Nucleus accumbens (tissue), 56 donors: Measurements from ENCODE around the gene TRAPPC8.
"Not testable (repeated sequence)": the region's sequence is repeated elsewhere in the genome, so short reads cannot be mapped to it uniquely, and the experiment has no call there.

ENCODE experiments used
- DNase-seq, 56 donors: peaks; one replicate each; lab custom pipeline; 2025; lab: John Stamatoyannopoulos, UW

The TRAPPC8 gene, protein sequence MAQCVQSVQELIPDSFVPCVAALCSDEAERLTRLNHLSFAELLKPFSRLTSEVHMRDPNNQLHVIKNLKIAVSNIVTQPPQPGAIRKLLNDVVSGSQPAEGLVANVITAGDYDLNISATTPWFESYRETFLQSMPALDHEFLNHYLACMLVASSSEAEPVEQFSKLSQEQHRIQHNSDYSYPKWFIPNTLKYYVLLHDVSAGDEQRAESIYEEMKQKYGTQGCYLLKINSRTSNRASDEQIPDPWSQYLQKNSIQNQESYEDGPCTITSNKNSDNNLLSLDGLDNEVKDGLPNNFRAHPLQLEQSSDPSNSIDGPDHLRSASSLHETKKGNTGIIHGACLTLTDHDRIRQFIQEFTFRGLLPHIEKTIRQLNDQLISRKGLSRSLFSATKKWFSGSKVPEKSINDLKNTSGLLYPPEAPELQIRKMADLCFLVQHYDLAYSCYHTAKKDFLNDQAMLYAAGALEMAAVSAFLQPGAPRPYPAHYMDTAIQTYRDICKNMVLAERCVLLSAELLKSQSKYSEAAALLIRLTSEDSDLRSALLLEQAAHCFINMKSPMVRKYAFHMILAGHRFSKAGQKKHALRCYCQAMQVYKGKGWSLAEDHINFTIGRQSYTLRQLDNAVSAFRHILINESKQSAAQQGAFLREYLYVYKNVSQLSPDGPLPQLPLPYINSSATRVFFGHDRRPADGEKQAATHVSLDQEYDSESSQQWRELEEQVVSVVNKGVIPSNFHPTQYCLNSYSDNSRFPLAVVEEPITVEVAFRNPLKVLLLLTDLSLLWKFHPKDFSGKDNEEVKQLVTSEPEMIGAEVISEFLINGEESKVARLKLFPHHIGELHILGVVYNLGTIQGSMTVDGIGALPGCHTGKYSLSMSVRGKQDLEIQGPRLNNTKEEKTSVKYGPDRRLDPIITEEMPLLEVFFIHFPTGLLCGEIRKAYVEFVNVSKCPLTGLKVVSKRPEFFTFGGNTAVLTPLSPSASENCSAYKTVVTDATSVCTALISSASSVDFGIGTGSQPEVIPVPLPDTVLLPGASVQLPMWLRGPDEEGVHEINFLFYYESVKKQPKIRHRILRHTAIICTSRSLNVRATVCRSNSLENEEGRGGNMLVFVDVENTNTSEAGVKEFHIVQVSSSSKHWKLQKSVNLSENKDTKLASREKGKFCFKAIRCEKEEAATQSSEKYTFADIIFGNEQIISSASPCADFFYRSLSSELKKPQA (N-terminal part only)

DNA sequence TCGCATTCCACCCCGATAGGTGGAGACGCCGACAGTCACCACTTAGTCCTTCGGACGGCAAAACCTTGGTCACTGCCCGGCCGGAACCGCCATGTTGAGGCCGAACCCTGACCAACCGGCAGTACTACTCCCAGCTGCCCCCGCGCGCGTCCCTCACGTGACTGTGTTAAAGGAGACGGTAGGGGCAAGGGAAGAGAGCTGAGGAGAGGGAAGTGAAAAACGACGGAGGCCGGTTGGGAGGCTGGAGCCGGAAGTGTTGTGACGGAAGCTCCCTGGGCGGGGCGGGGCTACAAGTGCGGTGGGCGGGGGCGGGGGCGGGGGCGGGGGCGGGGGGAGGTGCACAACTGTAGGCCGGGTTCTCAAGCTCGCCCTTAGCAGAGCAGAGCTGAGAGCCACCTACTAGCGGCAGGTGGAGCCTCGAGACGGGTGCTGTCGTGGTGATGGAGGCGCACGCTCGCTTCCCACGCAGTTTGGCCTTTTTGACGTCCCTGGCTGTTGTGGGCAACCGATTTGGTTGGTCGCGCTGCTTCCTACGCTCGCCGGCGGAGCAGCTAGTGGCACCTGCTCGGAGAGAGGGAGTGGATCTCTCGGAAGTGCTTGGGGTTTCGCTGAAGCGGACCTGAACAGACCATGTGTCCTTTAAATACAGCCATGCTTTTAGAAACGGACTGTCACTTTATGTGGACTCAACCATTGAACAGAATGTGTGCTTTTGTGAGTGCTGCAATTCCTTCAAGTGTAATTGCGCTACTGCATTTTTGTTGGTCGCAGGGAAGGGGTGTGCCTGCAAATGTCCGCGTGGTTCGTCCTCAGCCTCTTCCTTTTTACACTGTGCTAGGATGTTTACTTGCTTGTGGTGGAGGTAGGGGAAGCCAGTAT, at the start of gene TRAPPC8:
TSS of gene TRAPPC8 (minus strand) at position 130 of the 879 bp plus-strand sequence. CDS start 364 bp downstream, outside the sequence.
- peak; percentile 79 to 99 (median 97) for DNase-seq

DNA sequence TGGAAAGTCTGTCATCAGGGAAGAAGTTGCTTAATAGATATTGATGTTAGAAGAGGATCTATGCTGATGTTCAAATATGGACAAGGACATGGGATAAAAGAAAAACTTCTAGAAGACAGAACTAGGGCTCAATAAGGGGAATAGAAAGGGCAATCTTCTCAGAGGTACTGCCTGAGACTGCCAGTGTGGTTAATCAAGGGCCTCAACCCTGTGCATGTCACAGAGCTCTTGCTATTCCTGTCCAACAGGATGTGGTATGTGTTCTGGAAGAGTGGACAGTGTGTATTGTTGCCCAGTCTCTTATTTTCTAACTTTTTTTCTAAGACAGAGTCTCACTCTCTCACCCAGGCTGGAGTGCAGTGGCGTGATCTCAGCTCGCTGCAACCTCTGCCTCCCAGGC, 47.9 kb upstream of the TRAPPC8 start:
- peak in 1 of 56 donors; percentile 4 for DNase-seq

DNA sequence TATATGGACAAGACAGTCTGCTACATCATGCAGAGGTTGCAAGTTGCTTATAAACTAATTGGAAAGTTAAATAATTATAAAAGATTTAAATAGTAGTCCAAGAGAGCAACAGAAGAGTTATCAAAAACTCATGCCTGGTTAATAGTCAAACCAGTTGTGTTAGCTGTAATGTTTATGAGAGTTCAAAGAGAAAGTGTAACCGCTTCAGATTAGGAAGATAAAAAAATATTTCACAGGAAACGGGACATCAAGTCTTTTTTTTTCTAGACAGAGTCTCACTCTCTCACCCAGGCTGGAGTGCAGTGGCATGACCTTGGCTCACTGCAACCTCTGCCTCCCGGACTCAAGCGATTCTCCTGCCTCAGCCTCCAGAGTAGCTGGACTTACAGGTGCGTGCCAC, 41.0 kb upstream of the TRAPPC8 start:
- DNase-seq = no peak

DNA sequence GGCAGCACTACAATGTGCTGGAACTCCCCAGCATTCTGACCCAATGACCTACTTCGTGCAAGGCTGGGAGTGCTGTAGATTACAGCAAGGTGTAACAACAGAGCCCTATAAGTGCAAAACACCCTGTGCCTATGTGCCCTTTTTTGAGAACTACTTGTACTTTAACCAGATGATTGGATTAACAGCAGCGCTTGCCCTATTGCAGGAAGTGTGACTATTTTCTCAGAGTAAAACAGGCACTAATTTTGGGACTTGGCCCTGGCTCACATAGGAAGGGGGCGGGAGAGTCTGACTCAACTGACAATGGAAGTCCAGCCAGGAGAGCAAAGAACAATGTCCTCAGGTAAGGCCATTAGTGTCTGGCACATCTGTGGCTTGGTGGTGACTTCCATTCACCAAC, 40.1 kb upstream of the TRAPPC8 start:
- DNase-seq = no peak

DNA sequence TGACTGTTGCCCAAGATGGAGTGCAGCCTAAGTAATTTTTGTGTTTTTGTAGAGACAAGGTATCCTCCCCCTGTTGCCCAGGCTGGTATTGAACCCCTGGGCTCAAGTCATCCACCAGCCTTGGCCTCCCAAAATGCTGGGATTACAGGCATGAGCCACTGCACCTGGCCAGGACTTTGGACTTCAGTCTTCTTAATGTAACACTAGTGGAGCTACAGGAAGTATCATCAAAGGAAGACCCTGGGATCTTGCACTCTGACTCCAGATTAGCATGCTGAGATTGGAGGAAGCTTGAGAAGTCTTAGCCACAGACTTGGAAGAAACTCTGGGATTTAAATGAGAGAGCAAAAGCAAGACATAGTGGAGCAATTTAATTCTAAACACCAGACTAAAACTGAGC, 37.9 kb upstream of the TRAPPC8 start:
- no peak for DNase-seq

DNA sequence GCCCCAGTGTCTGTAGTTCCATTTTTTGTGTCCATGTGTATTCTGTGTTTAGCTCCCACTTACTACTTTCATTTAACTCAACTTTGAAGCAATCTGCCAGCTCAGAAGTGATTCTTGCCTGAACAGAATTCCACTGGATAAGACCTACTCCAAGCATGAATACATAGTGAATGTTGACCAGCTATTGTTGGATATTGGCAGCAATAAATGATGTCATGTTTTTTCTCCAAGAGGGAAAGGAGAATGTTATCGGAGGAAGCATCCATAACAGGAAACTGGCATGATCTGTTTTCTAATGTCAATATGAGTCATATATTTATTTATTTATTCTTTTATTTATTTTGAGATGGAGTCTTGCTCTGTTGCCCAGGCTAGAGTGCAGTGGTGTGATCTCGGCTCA, 36.8 kb upstream of the TRAPPC8 start:
- no peak for DNase-seq

DNA sequence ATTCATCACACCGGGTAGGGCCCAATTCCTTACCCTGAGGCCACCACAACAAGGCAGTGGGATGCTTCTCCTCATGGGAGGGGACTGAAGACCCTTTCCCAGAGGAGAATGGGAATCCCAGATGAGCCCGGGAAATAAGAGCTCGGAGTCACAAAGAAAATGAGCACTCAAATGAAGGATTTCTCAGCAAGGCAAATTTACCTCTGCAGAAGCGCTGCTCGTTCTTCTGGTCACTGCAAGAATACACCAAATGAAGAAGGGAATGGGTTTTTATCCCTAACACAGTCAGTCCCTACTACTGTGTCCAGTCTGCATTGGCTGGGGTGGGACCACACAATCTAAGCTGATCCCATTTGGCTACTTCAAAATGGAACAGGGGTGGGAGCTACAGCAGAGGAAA, 35.7 kb upstream of the TRAPPC8 start:
- no peak for DNase-seq

DNA sequence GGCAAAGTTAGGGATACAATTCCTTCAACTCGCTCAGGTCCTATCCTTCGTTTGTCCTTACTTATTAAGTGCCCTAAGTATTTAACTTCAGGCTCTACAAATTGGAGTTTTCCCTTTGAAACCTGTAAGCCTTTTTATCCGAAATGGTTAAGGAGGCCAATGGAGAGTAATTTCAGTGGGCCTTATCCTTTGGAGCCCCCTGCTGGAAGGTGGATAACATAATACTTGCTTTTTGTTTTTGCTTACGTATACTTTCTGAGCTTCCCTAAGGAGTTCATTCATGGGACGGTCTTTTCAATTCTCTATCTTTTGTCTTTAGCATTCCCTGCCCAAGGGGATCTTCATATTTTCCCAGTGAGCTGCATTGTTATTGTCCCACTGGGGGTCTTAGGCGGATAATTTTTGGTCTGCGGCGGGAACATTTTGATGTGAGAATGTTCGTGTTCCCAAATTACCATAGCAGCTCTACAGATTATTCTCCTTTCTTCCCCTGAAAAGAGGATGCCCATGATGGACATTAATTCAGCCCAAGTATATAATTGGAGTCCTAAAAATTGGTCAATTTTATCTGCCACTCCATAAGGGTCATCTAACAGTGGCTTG, 34.4 kb upstream of the TRAPPC8 start:
- DNase-seq = peak in 26 of 56 donors; percentile 1 to 55 (median 15)

DNA sequence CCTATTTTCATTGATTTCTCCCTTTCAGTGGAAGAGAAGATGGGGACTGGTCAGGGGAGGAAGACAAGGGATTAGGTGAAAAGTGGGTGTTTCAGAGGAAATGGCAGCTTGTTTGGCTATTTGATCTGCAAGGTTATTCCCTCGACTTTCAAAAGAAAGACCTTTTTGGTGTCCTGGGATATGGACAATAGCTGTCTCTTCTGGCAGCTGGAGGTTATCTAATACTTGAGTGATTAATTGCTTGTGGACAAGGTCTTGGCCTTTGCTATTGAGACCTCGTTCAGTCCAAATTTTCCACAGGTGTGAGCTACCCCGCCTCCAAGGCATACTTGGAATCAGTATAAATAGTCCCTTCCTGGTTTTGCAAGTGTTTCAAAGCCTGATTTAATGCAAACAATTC, 33.3 kb upstream of the TRAPPC8 start:
- DNase-seq = no peak

DNA sequence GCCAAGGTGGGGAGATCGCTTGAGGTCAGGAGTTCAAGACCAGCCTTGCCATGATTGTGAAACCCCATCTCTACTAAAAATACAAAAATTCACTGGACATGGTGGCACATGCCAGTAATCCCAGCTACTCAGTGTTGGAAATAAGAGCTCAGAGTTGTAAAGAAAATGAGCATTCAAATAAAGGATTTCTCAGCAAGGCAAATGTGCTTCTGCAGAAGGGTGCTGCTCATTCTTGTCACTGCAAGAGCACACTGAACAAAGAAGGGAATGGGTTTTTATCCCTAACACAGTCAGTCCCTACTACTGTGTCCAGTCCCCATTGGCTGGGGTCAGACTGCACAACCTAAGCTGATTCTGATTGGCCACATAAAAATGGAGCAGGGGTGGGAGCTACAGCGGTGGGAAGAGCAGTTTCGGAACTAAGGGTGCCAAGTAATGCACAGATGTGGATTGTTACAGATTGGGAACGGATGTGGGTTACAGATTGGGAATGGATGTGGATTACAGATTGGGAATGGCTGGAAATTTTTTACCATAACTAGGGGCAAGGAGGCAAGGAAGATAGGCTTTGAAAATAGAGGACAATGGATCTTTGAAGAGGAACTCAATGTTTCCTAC, 31.1 kb upstream of the TRAPPC8 start:
- no peak for DNase-seq

DNA sequence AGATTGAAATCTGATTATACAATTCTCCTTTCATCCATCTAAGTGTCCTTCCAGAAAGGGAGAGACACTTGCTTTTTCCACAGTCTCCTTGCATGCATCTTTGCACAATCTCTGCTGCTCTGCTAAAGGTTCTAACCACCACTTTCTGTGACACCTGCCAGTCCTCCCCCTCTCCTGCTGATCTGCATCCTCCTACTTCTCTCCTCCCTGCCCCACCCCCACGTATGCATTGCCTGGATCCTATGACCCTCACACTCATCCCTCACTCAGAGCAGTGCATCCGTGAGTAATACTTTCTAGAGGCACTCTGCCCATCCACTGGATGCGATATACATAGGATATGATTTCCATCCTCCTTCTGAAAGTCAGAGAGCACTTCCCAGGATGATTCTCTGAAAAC, 27.7 kb upstream of the TRAPPC8 start:
- DNase-seq = peak in 4 of 56 donors; percentile 2 to 13 (median 8)

DNA sequence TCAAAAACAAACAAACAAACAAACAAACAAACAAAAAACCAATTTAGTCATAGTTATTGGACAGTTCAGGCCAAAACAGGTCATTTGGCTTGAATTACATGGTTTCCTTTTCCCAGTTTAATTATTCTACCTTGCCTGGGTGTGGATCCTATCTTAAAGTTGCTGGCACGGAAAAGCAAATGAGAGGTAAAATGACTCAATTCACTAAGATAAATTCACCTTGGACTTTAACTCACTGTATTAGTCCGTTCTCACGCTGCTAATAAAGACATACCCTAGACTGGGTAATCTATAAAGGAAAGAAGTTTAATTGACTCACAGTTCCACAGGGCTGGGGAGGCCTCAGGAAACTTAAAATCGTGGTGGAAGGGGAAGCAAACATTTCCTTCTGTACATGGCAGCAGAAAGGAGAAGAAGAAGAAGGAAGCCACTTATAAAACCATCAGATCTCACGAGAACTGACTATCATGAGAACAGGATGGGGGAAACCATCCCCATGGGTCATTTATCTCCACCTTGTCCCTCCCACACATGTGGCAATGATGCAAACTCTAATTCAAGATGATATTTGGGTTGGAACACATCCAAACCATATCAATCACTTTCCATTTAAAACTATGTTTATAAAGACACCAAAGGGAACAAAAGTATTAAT, 22.5 kb upstream of the TRAPPC8 start:
- no peak for DNase-seq

DNA sequence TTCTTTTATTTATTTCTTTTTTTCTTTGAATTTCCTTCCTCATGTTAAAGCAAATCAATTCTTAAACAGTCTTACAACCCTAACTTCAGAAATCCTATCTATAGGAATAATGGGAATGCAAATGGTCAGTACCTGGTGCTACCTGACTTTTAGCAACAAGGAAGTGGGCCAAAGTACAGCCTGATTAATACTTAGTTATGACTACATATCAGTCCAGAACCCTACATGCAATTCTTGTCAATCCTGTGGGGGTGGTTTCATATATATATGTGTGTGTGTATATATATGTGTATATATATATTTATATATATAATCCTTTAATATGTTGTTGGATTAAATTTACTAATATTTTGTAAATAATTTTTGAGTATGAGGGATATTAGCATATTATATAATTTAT, 14.8 kb upstream of the TRAPPC8 start:
- no peak for DNase-seq

DNA sequence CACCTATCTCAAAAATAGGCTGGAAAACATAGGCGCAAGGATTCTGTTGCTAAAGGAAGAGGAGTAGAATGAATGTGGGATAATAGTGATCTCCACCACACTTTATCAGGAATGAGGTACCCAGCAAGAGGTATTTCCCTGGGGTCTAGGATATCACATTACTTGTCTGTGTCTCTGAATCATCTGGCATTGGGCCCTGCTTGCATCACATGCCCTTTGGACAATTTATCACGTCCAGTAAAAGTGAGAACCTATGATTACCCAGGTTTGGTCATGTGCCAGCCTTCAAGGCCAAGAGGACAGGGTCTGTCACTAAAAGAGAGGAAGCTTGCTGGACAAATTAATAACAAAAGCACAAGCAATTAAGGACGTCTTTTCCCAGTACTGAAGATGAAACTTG, 11.4 kb upstream of the TRAPPC8 start:
- no peak for DNase-seq

DNA sequence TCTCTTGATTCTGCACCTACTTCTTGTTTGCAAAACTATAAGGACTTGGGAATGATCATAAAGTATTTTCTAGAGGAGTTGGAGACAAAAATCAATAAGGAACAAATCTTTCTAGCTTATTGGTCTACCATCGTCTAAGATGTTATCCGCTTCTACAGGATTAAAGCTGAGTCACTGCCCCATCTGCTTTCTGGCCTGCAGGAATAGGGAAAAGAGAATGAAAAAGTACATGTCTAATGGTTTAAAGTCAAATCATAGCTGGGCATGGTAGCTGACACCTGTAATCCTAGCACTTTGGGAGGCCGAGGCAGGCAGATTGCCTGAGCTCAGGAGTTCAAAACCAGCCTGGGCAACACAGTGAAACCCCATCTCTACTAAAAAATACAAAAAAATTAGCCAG, 10.8 kb upstream of the TRAPPC8 start:
- not testable (repeated sequence) for DNase-seq

DNA sequence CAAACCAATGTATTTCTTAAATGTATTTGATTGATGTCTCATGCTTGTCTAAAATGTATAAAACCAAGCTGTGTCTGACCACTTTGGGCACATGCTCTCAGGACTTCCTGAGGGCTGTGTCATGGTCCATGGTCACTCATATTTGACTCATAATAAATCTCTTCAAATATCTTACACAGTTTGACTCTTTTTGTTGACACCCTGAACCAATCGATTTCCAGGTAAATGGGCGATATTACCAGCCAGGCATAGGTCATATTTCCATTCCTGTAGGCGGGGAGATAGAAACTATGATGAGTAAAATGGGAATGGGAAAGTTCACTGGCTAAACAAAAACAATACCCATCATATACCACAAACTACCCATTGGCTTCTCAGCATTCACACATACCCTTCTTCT, 9.3 kb upstream of the TRAPPC8 start:
- DNase-seq = no peak

DNA sequence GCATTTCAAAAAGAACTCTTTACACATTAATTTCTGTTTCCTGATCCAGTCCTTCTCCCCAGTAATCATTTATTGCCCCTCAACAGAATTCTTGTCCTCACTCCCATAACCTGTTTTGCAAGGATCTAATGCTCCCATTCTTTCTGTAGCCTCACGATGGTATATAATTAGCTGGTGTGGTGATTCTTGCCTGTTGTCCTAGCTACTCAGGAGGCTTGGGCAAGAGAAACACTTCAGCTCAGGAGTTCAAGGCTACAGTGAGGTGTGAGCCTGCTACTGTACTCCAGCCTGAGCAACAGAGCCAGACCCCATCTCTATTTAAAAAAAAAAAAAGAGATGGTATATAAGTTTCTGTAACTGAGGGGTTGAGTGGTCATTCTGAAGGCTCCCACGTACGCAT, 7.7 kb upstream of the TRAPPC8 start:
- no peak for DNase-seq

DNA sequence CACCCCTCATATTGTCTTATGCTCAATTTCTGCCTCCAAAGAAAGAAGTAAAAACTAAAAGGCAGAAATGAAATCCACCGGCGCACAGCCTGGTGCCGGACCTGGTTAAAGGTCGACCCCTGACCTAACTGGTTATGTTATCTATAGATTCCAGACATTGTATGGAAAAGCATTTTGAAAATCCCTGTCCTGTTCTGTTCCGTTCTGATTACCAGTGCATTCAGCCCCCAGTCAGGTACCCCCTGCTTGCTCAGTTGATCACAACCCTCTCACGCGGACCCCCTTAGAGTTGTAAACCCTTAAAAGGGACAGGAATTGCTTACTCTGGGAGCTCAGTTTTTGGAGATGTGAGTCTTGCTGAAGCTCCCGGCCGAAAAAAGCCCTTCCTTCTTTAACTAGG, 5.4 kb upstream of the TRAPPC8 start:
- DNase-seq = not testable (repeated sequence)
